Measurements from ENCODE around the gene SLC22A2. TPM values are rescaled to one million over a fixed set of nuclear protein-coding genes. Genes with fewer than 3 reads are reported as not detected.
A peak's percentile ranks its signal among the peaks of the same experiment; 100 is the strongest.
"Not testable (repeated sequence)": the region's sequence is repeated elsewhere in the genome, so short reads cannot be mapped to it uniquely, and the experiment has no call there.

The SLC22A2 gene
- under 1 TPM in 1 of 3 donors, not detected in 2; 0.16 TPM for total RNA-seq
- long read RNA-seq, donor 1, partial matches to known transcripts = 1 of 2 reads
- long read RNA-seq, donor 1, other reads (novel, unspliced or antisense) = 0 of 2 reads
- long read RNA-seq, donor 2 = 0 reads

DNA sequence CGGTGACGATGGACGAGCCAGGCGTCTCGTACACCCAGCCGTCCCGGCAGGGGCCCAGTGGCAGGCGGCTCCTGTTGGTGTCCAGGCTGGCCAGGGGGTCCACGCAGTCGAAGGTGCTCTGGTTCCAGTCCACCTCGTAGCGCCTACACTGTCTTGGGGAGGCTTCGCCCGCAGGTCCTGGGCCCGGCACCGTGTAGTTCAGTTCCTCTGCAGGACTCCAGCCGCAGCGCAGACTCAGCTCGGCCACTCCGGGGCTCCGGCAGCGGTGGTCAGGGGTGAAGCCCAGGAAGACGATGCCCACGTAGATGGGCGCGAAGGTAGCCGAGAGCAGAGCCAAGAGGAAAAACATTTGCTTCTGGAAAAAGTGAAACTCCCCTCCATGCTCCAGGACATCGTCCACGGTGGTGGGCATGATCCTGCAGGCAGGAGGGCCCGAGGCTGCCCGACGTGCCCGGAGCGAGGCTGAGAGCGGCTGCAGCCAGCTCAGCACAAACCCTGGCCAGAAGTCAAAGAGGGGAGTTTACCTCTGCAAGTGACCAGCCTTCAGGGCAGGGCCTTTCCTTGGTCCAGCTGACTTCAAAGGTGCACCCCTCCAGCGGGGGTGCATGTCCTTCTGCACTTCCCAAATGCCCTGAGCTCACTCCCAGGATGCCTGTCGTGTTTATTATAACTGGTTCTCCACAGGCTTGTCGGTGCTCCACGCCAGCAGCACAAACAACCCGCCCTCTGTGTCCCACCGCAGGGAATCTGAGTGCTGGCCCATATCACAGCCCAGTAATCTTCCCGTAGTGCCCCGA, at the start of gene SLC22A2:
Gene SLC22A2 (minus strand): TSS at position 476 of the 797 bp plus-strand sequence. CDS start 64 bp downstream, at position 412.
- Histone ChIP-seq H3K4me1 (ENCODE audit: low read depth) (peaks cover 17% of the 10 kb centered on the region), H3K9me3 (no peaks in the 10 kb centered on the region), H3K4me3 (no peak within 1 kb of the TSS), H3K36me3 (ENCODE audit: low read depth) (no peaks in the 10 kb centered on the region)
- DNase-seq = no peak
- TF ChIP-seq, protein P1, sequence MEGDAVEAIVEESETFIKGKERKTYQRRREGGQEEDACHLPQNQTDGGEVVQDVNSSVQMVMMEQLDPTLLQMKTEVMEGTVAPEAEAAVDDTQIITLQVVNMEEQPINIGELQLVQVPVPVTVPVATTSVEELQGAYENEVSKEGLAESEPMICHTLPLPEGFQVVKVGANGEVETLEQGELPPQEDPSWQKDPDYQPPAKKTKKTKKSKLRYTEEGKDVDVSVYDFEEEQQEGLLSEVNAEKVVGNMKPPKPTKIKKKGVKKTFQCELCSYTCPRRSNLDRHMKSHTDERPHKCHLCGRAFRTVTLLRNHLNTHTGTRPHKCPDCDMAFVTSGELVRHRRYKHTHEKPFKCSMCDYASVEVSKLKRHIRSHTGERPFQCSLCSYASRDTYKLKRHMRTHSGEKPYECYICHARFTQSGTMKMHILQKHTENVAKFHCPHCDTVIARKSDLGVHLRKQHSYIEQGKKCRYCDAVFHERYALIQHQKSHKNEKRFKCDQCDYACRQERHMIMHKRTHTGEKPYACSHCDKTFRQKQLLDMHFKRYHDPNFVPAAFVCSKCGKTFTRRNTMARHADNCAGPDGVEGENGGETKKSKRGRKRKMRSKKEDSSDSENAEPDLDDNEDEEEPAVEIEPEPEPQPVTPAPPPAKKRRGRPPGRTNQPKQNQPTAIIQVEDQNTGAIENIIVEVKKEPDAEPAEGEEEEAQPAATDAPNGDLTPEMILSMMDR (IDR thresholded peaks at IDR 0.05) = no peak
- ATAC-seq = no peak
- intact Hi-C loops (cut with DNase I, micrococcal nuclease) = no loop called here

DNA sequence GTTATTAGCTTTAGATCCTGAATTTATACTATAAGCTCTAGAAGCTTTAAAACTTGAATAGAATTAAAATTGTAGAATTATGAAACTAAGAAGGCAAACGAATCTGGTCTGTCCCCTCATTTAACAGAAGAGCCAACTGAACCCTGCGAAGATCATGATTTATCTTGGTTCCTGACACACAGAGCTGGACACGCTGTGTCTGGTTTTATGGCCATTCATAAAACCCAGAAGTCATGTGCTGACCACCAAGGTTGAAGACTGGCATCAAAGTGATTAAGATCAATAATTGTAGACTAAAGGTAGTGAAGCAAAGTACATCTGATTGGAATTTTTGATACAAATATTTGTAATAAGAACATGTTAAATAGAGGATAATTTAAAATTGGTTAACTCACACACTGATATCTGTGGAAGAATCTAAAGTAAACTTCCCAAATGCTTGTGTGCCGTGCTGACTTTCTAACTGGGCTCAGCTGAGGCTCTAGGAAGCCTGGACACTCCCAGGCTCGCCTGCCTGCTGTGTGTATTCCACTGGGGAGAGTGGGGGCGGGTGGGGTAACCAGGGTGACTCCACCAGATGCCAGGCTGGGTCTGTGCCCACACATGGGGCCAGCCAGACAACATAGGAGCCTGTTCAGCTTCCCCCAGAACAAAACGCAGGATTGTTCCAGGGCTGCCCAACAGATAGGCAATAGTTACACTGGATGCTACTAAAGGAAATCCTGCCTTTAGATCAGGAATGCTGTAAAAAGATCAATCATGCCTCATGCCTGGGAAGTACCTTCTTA, 47.5 kb upstream of the SLC22A2 start:
- peaks cover 15% of the 10 kb centered on the region for H3K9me3 ChIP-seq
- peak; percentile 67 for ATAC-seq
- TF ChIP-seq, protein P1 (IDR thresholded peaks at IDR 0.05) = no peak

DNA sequence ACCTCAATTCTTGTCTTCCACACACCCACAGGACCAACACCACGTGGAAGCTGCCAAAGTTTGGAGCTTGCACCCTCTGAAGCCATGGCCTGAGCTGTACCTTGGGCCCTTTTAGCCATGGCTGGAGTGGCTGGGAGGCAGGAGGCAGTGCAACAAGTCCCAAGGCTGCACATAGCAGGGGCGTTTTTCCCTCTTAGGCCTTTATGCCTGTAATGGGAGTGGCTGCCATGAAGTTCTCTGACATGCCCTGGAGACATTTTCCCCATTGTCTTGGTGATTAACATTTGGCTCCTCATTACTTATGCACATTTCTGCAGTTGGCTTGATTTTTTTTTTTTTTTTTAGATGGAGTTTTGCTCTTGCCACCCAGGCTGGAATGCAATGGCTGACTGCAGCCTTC, 45.2 kb upstream of the SLC22A2 start:
- TF ChIP-seq, protein P1 (IDR thresholded peaks at IDR 0.05) = no peak
- no peak for ATAC-seq
- no peaks in the 10 kb centered on the region for H3K36me3 ChIP-seq (ENCODE audit: low read depth)
- intact Hi-C loops (cut with DNase I, micrococcal nuclease) = no loop called here
- no peak for DNase-seq
- H3K4me1 ChIP-seq (ENCODE audit: low read depth) = no peaks in the 10 kb centered on the region
- H3K4me3 ChIP-seq = no peak overlapping the region
- H3K9me3 ChIP-seq = no peaks in the 10 kb centered on the region

More for the DNA sequence above, 47.5 kb upstream of the SLC22A2 start:
- no peak overlapping the region for H3K4me3 ChIP-seq
- H3K36me3 ChIP-seq (ENCODE audit: low read depth) = no peaks in the 10 kb centered on the region
- peak in 1 of 3 donors; percentile 37 for DNase-seq
- no peaks in the 10 kb centered on the region for H3K4me1 ChIP-seq (ENCODE audit: low read depth)
- intact Hi-C loops (cut with DNase I, micrococcal nuclease) = no loop called here

DNA sequence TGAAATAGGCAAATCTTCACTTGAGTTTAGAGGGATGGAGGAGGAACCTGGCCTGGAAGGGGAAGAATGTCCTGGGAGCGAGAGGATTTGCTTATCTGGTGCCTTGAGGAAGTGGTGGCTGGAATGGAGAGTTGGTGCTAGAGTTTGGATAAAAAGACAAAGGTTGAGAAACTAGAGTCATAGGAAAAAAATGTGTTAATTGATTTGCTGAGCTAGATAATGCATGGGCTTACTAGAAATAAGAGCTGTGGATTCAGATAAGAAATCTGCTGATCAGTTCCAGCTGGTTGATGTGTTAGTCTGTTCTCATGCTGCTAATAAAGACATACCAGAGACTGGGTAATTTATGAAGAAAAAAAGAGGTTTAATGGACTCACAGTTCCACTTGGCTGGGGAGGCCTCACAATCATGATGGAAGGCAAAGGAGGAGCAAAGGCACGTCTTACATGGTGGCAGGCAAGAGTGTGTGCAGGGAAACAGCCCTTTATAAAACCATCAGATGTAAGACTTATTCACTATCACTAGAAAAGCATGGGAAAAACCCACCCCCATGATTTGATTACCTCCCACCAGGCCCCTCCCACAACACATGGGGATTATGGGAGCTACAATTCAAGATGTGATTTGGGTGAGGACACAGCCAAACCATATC, 43.9 kb upstream of the SLC22A2 start:
- H3K4me1 ChIP-seq (ENCODE audit: low read depth); intact Hi-C loops (cut with DNase I, micrococcal nuclease); H3K9me3 ChIP-seq; H3K4me3 ChIP-seq; DNase-seq; H3K36me3 ChIP-seq (ENCODE audit: low read depth); ATAC-seq: not testable (repeated sequence)

GRCh38 chr6:160301339-160301738, 42.7 kb upstream of the SLC22A2 start:
- intact Hi-C loops (cut with DNase I, micrococcal nuclease) = no loop called here
- no peaks in the 10 kb centered on the region for H3K36me3 ChIP-seq (ENCODE audit: low read depth)
- no peaks in the 10 kb centered on the region for H3K9me3 ChIP-seq
- no peaks in the 10 kb centered on the region for H3K4me1 ChIP-seq (ENCODE audit: low read depth)
- TF ChIP-seq, protein P1 (IDR thresholded peaks at IDR 0.05) = no peak
- ATAC-seq (no peak), DNase-seq (no peak)
- H3K4me3 ChIP-seq = no peak overlapping the region
